Metanephros (tissue), 2 donors: Measurements from ENCODE around the gene HCAR3. TPM values are rescaled to one million over a fixed set of nuclear protein-coding genes. Genes with fewer than 3 reads are reported as not detected.

Source experiments
- small RNA-seq: library from RNA; depleted of rRNA; stranded (forward); fragments of <200 nt; gene quantifications from one replicate; pipeline ENCODE3, GENCODE V24; 2014; ENCODE audit warnings: low replicate concordance
- total RNA-seq: library from RNA; depleted of rRNA; stranded (reverse); fragments of >200 nt; gene quantifications from one replicate; pipeline ENCODE4 v1.2.3, GENCODE V29; 2014

The HCAR3 gene
- total RNA-seq: 2.3 TPM

GRCh38 chr12:122716658-122717057 is at the start of gene HCAR3:
TSS of gene HCAR3 (minus strand) at chr12:122716811. CDS start at chr12:122716737, 74 bp downstream.

DNA sequence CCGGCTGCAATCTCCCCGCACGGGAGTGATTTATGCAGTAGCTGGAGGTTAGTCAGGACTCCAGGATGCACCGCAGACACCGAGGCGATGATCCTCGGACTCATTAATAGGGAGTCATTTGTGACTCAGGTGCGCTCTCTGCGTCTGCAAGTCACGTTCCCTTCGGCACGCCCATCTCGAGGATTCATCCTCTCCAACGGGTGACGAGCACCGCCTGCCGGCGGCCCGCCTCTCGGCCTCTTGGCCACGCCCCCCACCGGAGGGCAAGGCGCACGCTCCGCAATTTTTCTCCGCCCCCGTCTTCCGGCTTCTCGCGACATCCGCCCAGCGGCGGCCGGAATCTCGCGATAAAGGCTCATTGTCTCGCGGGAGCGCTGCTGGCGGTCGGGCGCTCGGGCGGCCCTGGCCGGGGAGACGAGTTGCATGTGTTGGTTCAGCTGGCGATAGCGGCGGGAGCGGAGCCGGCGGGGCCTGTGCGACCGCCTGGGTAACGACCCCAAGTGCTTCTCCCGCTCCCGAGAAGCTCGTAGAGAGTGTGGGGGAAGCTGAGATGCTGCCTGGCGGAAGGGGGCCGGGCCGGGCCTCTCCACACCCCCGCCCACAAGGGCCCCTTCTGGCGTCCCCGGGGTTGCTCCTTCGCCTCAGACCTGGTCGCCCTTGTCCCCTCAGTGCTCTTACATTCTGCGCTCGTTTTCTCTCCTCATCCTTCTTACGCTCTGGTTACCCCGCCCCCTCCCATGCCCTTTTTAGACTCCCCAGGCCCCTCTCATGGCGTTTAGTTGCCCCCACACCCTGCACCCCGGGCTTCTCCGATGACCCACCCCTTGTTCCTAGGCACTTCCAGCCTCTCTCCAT is 36.1 kb upstream of the HCAR3 start, which contains the start of gene DENR:
DENR (plus strand) TSS at position 361 of the 855 bp plus-strand sequence. CDS start 878 bp downstream, outside the sequence.

GRCh38 chr12:122730215-122731014 is 13.8 kb upstream of the HCAR3 start, which contains the start of gene HCAR1:
TSS of gene HCAR1 (minus strand) at chr12:122730844. CDS start at chr12:122730339, 505 bp downstream.

DNA sequence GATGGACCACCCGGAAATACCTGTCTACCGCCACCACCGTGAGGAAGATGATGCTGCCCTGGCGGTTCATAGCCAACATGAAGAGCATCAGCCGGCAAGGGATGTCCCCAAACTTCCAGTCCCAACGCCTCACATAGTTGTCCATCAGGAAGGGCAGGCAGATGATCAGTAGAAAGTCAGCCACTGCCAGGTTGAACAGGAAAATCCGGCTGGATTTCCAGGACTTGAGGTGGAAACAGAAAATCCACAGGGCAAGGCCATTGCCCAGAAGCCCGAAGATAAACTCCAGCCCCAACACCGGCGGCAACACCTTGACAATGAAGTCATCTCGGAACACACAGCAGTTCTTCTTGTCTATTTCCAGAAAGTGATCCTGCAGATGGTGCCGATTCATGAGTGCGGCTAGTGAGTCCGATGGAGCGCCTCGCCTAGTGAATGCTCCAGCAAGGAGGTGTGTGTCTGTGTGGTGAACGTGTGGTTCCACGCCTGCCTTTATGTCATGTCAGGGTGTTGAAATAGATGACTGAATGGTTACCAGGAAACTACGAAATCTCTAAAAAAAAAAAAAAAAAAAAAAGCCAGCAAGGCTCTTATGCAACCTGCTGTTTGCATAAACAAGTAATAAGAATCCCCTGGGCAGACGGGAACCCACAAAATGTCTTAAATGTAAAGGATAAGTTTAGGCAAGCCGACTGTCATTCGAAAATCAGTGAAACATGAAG is 13.6 kb downstream of the HCAR3 start, which contains the start of gene HCAR2:
HCAR2 (minus strand) TSS at position 468 of the 722 bp plus-strand sequence; CDS start at position 394, 74 bp downstream.

Small RNA genes within 50 kb of the gene (small RNA-seq; reads per million reads assigned to genes)
- gene AC026333.2: not detected

Other genes starting within 250 kb of the HCAR3 start
- gene ZCCHC8, start 215.9 kb downstream of the HCAR3 start, total RNA-seq: 33.7 TPM
- 58.9 TPM for gene RSRC2, start 189.9 kb downstream of the HCAR3 start, total RNA-seq
- 41.7 TPM for gene KNTC1, start 189.6 kb downstream of the HCAR3 start, total RNA-seq
- 2.1 TPM for gene HCAR2, start 13.5 kb downstream of the HCAR3 start, total RNA-seq
- gene HCAR1, start 14.0 kb upstream of the HCAR3 start, total RNA-seq: 3.7 TPM
- 42.7 TPM for gene DENR, start 36.0 kb upstream of the HCAR3 start, total RNA-seq
- gene CCDC62, start 57.8 kb upstream of the HCAR3 start, total RNA-seq: 0.41 TPM
- gene HIP1R, start 118.6 kb upstream of the HCAR3 start, total RNA-seq: 109 TPM
- 23.8 TPM for gene VPS37B, start 179.3 kb upstream of the HCAR3 start, total RNA-seq
- 10.9 TPM for gene ABCB9, start 249.7 kb upstream of the HCAR3 start, total RNA-seq